ENCODE data around the gene ZBTB24. TPM values are rescaled to one million over a fixed set of nuclear protein-coding genes. Genes with fewer than 3 reads are reported as not detected.

The ZBTB24 gene
- polyA plus RNA-seq, 1 experiment: 4.4 TPM

GRCh38 chr6:109473120-109473519 is 9.9 kb downstream of the ZBTB24 start:
- H3K4me3 ChIP-seq (ENCODE audit: low read depth, low read length): no peak overlapping the region
- no peaks in the 10 kb centered on the region for H3K9me3 ChIP-seq (ENCODE audit: control insufficient read depth, insufficient read depth, low read length)
- POLR2A ChIA-PET: no interaction called here
- no peak for TF ChIP-seq CTCF (IDR thresholded peaks at IDR 0.05; ENCODE audit: low read depth, low read length)
- no peak overlapping the region for H3K27ac ChIP-seq (ENCODE audit: low read depth, low read length)
- DNase-seq (ENCODE audit: low read depth, low spot score): no peak
- CTCF ChIA-PET: no interaction called here
- no peaks in the 10 kb centered on the region for H3K27me3 ChIP-seq (ENCODE audit: control insufficient read depth, insufficient read depth, low read length)

- DNase-seq (ENCODE audit: low read depth, low spot score): no peak
- no peak overlapping the region for H3K4me3 ChIP-seq (ENCODE audit: low read depth, low read length)
- ChIA-PET CTCF (no interaction called here), POLR2A (no interaction called here)
- no peaks in the 10 kb centered on the region for H3K27me3 ChIP-seq (ENCODE audit: control insufficient read depth, insufficient read depth, low read length)
- no peak for TF ChIP-seq CTCF (IDR thresholded peaks at IDR 0.05; ENCODE audit: low read depth, low read length)
- H3K27ac ChIP-seq (ENCODE audit: low read depth, low read length): no peak overlapping the region
- H3K9me3 ChIP-seq (ENCODE audit: control insufficient read depth, insufficient read depth, low read length): no peaks in the 10 kb centered on the region
Observed at GRCh38 chr6:109472132-109472995, 10.7 kb downstream of the ZBTB24 start.

GRCh38 chr6:109471105-109471810 is 11.8 kb downstream of the ZBTB24 start:
- H3K27me3 ChIP-seq (ENCODE audit: control insufficient read depth, insufficient read depth, low read length): no peaks in the 10 kb centered on the region
- ChIA-PET POLR2A (no interaction called here), CTCF (no interaction called here)
- no peak for DNase-seq (ENCODE audit: low read depth, low spot score)
- H3K27ac ChIP-seq (ENCODE audit: low read depth, low read length): no peak overlapping the region
- no peak for TF ChIP-seq CTCF (IDR thresholded peaks at IDR 0.05; ENCODE audit: low read depth, low read length)
- H3K4me3 ChIP-seq (ENCODE audit: low read depth, low read length): no peak overlapping the region
- no peaks in the 10 kb centered on the region for H3K9me3 ChIP-seq (ENCODE audit: control insufficient read depth, insufficient read depth, low read length)

GRCh38 chr6:109469591-109470189 is 13.3 kb downstream of the ZBTB24 start:
- Histone ChIP-seq H3K9me3 (ENCODE audit: control insufficient read depth, insufficient read depth, low read length) (no peaks in the 10 kb centered on the region), H3K4me3 (ENCODE audit: low read depth, low read length) (no peak overlapping the region), H3K27me3 (ENCODE audit: control insufficient read depth, insufficient read depth, low read length) (no peaks in the 10 kb centered on the region), H3K27ac (ENCODE audit: low read depth, low read length) (no peak overlapping the region)
- no peak for TF ChIP-seq CTCF (IDR thresholded peaks at IDR 0.05; ENCODE audit: low read depth, low read length)
- POLR2A ChIA-PET: no interaction called here
- CTCF ChIA-PET: interaction anchor here (0.9 kb wide), 1 partner anchor 29 kb away, joined by 4 read pairs; the partner anchor contains the start of genes PPIL6 and SMPD2
- no peak for DNase-seq (ENCODE audit: low read depth, low spot score)

- no peak overlapping the region for H3K27ac ChIP-seq (ENCODE audit: low read depth, low read length)
- ChIA-PET CTCF (no interaction called here), POLR2A (no interaction called here)
- no peaks in the 10 kb centered on the region for H3K9me3 ChIP-seq (ENCODE audit: control insufficient read depth, insufficient read depth, low read length)
- H3K4me3 ChIP-seq (ENCODE audit: low read depth, low read length): no peak overlapping the region
- no peaks in the 10 kb centered on the region for H3K27me3 ChIP-seq (ENCODE audit: control insufficient read depth, insufficient read depth, low read length)
- no peak for DNase-seq (ENCODE audit: low read depth, low spot score)
- TF ChIP-seq CTCF (IDR thresholded peaks at IDR 0.05; ENCODE audit: low read depth, low read length): no peak
Observed at GRCh38 chr6:109467696-109468095, 15.3 kb downstream of the ZBTB24 start.
